Liver (tissue), 9 donors: Measurements from ENCODE around the gene P4HA1. TPM values are rescaled to one million over a fixed set of nuclear protein-coding genes. Genes with fewer than 3 reads are reported as not detected.
"Not testable (repeated sequence)": the region's sequence is repeated elsewhere in the genome, so short reads cannot be mapped to it uniquely, and the experiment has no call there.

ENCODE experiments used
- DNase-seq: peaks from one replicate; pipeline ENCODE4 v3.0.0-alpha.2; 2017; ENCODE audit warnings: low spot score
- H3K27ac ChIP-seq, 2 donors: one replicate each; pipeline ENCODE4 v1.7.0; 2013; ENCODE audit warnings: inconsistent platforms in 2 of 2, low read length in 2 of 2, control low read depth in 1 of 2, low read depth in 1 of 2, mild to moderate bottlenecking in 1 of 2
- H3K27me3 ChIP-seq, 4 donors: one replicate each; pipeline versions ENCODE4 v1.6.1 to v1.7.0; 2013; ENCODE audit warnings: low read length in 3 of 4, inconsistent platforms in 1 of 4, mild to moderate bottlenecking in 1 of 4, moderate library complexity in 1 of 4; ENCODE audit not compliant: control insufficient read depth in 4 of 4, insufficient read depth in 4 of 4
- H3K36me3 ChIP-seq, 4 donors: one replicate each; pipeline versions ENCODE4 v1.6.1 to v1.7.0; 2013; ENCODE audit warnings: low read length in 3 of 4, mild to moderate bottlenecking in 3 of 4, low read depth in 1 of 4, moderate library complexity in 1 of 4; ENCODE audit not compliant: control insufficient read depth in 4 of 4, insufficient read depth in 3 of 4
- H3K4me1 ChIP-seq, 4 donors: one replicate each; pipeline versions ENCODE4 v1.6.1 to v1.7.0; 2013; ENCODE audit warnings: low read length in 3 of 4, mild to moderate bottlenecking in 3 of 4, moderate library complexity in 1 of 4; ENCODE audit not compliant: control insufficient read depth in 4 of 4, insufficient read depth in 4 of 4
- H3K4me3 ChIP-seq, 3 donors: one replicate each; pipeline versions ENCODE4 v1.6.1 to v1.7.0; 2013; ENCODE audit warnings: low read length in 3 of 3, control low read depth in 1 of 3, low read depth in 1 of 3, mild to moderate bottlenecking in 1 of 3
- H3K9ac ChIP-seq, 2 donors: one replicate each; pipeline ENCODE4 v1.7.0; 2013; ENCODE audit warnings: low read length in 2 of 2, mild to moderate bottlenecking in 2 of 2, moderate library complexity in 2 of 2, control low read depth in 1 of 2, low read depth in 1 of 2
- H3K9me3 ChIP-seq, 4 donors: one replicate each; pipeline versions ENCODE4 v1.6.1 to v1.7.0; 2013; ENCODE audit warnings: low read length in 3 of 4; ENCODE audit not compliant: control insufficient read depth in 4 of 4
- EGR1 ChIP-seq, 2 donors: IDR thresholded peaks; 2 replicates each; pipeline ENCODE4 v1.6.1; 2016 to 2018; ENCODE audit warnings: antibody characterized with exemption in 2 of 2, low read depth in 2 of 2
- FOXA1 ChIP-seq: IDR thresholded peaks from 2 replicates; pipeline ENCODE4 v1.6.1; 2016; ENCODE audit warnings: antibody characterized with exemption
- FOXA2 ChIP-seq: IDR thresholded peaks from 2 replicates; pipeline ENCODE4 v1.6.1; 2016; ENCODE audit warnings: antibody characterized with exemption
- GABPA ChIP-seq, 2 donors: IDR thresholded peaks in 1 of 2; conservative IDR thresholded peaks in 1 of 2; 2 replicates each; pipeline ENCODE4 v1.6.1; 2016; ENCODE audit warnings: antibody characterized with exemption in 2 of 2, mild to moderate bottlenecking in 1 of 2, moderate library complexity in 1 of 2
- HNF4A ChIP-seq, 2 donors: conservative IDR thresholded peaks; 2 replicates each; pipeline ENCODE4 v1.6.1; 2016; ENCODE audit warnings: antibody characterized with exemption in 2 of 2, mild to moderate bottlenecking in 2 of 2
- HNF4G ChIP-seq: IDR thresholded peaks from 2 replicates; pipeline ENCODE4 v1.6.1; 2016; ENCODE audit warnings: antibody characterized with exemption
- JUND ChIP-seq, 2 donors: IDR thresholded peaks; 2 replicates each; pipeline ENCODE4 v1.6.1; 2016; ENCODE audit warnings: antibody characterized with exemption in 2 of 2
- NR2F2 ChIP-seq: IDR thresholded peaks from 2 replicates; pipeline ENCODE4 v1.6.1; 2016; ENCODE audit warnings: antibody characterized with exemption
- RAD21 ChIP-seq, 2 donors: IDR thresholded peaks; 2 replicates each; pipeline ENCODE4 v1.6.1; 2016; ENCODE audit warnings: antibody characterized with exemption in 2 of 2, mild to moderate bottlenecking in 2 of 2
- RXRA ChIP-seq, 2 donors: IDR thresholded peaks; 2 replicates each; pipeline ENCODE4 v1.6.1; 2017 to 2018; ENCODE audit warnings: antibody characterized with exemption in 2 of 2, mild to moderate bottlenecking in 1 of 2
- SP1 ChIP-seq: IDR thresholded peaks from 2 replicates; pipeline ENCODE4 v1.6.1; 2018; ENCODE audit warnings: antibody characterized with exemption, mild to moderate bottlenecking
- TAF1 ChIP-seq: conservative IDR thresholded peaks from 2 replicates; pipeline ENCODE4 v1.6.1; 2016; ENCODE audit warnings: antibody characterized with exemption, mild to moderate bottlenecking
- YY1 ChIP-seq: IDR thresholded peaks from 2 replicates; pipeline ENCODE4 v1.6.1; 2016; ENCODE audit warnings: antibody characterized with exemption, mild to moderate bottlenecking
- WGBS: extraction: QIAGEN DNeasy Blood & Tissue Kit; methylation state at CpG from one replicate; pipeline ENCODE4 v1.1.7; 2013; 5-methylcytosine and 5-hydroxymethylcytosine counted together
- polyA plus RNA-seq, 2 donors: library from polyadenylated mRNA; stranded (reverse) in 1 of 2; unstranded in 1 of 2; fragments of 200-250 nt in 1 of 2; fragments of >200 nt in 1 of 2; fragmentation: Nextera tagmentation in 1 of 2; extraction: Ambion mirVana in 1 of 2; gene quantifications; one replicate each; pipeline versions ENCODE4 v1.2.1 to v1.2.3, GENCODE V29; 2013 to 2015
- total RNA-seq, 2 donors: library from RNA; depleted of rRNA; stranded (reverse); fragments of >200 nt; gene quantifications; one replicate each; pipeline ENCODE4 v1.2.3, GENCODE V29; 2014
- TF ChIP-seq, protein P1 (sequence below): IDR thresholded peaks from 2 replicates; pipeline ENCODE4 v1.6.1; 2016; ENCODE audit warnings: antibody characterized with exemption
- TF ChIP-seq, protein P2 (sequence below): fragments of 150-350 bp; IDR thresholded peaks from 2 replicates; pipeline ENCODE4 v1.5.1; 2017; ENCODE audit warnings: improper control_type of control experiment, low read depth, low read length; ENCODE audit not compliant: missing input control
- TF ChIP-seq, protein P3 (sequence below): IDR thresholded peaks from 2 replicates; pipeline ENCODE4 v1.6.1; 2016; ENCODE audit warnings: antibody characterized with exemption
- TF ChIP-seq, protein P4 (sequence below): IDR thresholded peaks from 2 replicates; pipeline ENCODE4 v1.6.1; 2016; ENCODE audit warnings: antibody characterized with exemption, mild to moderate bottlenecking
- donor health status: healthy.
- donor health status: healthy.
- donor health status: healthy.
- donor health status: healthy.
- donor health status: healthy.

The P4HA1 gene
- total and polyA plus RNA-seq, 4 donors, result 6.1 to 63.7 (median 23.7) TPM

DNA sequence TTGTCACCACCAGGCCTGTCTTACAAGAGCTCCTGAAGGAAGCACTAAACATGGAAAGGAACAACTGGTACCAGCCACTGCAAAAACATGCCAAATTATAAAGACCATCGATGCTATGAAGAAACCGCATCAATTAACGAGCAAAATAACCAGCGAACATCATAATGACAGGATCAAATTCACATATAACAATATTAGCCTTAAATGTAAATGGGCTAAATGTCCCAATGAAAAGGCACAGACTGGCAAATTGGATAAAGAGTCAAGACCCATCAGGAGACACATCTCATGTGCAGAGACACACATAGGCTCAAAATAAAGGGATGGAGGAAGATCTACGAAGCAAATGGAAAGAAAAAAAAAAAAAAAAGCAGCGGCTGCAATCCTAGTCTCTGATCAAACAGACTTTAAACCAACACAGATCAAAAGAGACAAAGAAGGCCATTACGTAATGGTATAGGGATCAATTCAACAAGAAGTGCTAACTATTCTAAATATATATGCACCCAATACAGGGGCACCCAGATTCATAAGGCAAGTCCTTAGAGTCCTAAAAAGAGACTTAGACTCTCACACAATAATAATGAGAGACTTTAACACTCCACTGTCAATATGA, 73.1 kb downstream of the P4HA1 start:
- H3K4me1 ChIP-seq, H3K9ac ChIP-seq, H3K27ac ChIP-seq, DNase-seq, H3K4me3 ChIP-seq, H3K9me3 ChIP-seq, H3K27me3 ChIP-seq: not testable (repeated sequence)
- WGBS, result 93% methylated on average over 7 of the region's 7 CpGs
- H3K36me3 ChIP-seq, result peaks cover 4 to 16% (median 8%) of the 10 kb centered on the region in 4 donors

DNA sequence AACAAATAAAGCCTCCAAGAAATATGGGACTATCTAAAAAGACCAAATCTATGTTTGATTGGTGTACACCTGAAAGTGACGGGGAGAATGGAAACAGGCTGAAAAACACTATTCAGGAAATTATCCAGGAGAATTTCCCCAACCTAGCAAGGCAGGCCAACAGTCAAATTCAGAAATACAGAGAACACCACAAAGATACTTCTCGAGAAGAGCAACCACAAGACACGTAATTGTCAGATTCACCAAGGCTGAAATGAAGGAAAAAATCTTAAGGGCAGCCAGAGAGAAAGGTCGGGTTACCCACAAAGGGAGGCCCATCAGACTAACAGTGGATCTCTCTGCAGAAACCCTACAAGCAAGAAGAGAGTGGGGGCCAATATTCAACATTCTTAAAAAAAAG, 73.7 kb downstream of the P4HA1 start:
- not testable (repeated sequence) for H3K9me3 ChIP-seq, H3K9ac ChIP-seq, H3K4me1 ChIP-seq, H3K4me3 ChIP-seq, H3K27ac ChIP-seq, DNase-seq, H3K27me3 ChIP-seq
- WGBS, result 96% methylated on average over 4 of the region's 4 CpGs
- peaks cover 3 to 18% (median 7%) of the 10 kb centered on the region in 4 donors for H3K36me3 ChIP-seq

DNA sequence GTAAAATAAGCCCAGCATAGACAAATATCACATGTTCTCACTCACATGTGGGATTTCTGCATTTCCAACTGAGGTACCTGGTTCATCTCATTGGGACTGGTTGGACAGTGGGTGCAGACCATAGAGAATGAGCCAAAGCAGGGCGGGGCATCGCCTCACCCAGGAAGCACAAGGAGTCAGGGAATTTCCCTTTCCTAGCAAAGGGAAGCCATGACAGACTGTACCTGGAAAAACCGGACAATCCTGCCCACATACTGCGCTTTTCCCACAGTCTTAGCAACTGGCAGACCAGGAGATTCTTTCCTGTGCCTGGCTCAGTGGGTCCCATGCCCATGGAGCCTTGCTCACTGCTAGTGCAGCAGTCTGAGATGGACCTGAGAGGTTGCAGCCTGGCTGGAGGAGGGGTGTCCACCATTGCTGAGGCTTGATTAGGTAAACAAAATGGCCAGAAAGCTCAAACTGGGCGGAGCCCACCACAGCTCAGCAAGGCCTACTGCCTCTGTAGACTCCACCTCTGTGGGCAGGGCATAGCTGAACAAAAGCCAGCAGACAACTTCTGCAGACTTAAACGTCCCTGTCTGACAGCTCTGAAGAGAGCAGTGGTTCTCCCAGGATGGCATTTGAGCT, 75.0 kb downstream of the P4HA1 start:
- 88% methylated on average over 6 of the region's 6 CpGs for WGBS
- DNase-seq, H3K9ac ChIP-seq, H3K27me3 ChIP-seq, H3K9me3 ChIP-seq, H3K4me1 ChIP-seq, H3K27ac ChIP-seq, H3K4me3 ChIP-seq: not testable (repeated sequence)
- peaks cover 0 to 16% (median 7%) of the 10 kb centered on the region in 4 donors for H3K36me3 ChIP-seq

DNA sequence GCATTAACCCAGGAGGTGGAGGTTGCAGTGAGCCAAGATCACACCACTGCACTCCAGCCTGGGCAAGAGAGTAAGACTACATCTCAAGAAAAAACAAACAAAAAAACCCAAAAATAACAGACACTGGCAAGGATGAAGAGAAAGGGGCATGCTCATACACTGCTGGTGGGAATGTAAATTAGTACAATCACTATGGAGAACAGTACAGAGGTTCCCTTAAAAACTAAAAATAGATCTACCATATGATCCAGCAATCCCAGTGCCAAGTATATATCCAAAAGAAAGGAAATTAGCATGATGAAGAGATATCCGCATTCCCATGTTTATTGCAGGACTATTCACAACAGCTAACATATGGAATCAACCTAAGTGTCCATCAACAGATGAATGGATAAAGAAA, 75.6 kb downstream of the P4HA1 start:
- no peaks in the 10 kb centered on the region for H3K27me3 ChIP-seq
- H3K4me1 ChIP-seq, result no peaks in the 10 kb centered on the region
- WGBS, result 96% methylated on average over 1 of the region's 1 CpG
- DNase-seq, result no peak
- no peaks in the 10 kb centered on the region for H3K9me3 ChIP-seq
- peaks cover 4 to 19% (median 9%) of the 10 kb centered on the region in 4 donors for H3K36me3 ChIP-seq
- H3K9ac ChIP-seq, result no peak overlapping the region
- no peak overlapping the region for H3K27ac ChIP-seq
- no peak overlapping the region for H3K4me3 ChIP-seq
- no peak for TF ChIP-seq EGR1 (IDR thresholded peaks at IDR 0.05; ENCODE audit: low read depth in 2 of 2)
- TF ChIP-seq GABPA (IDR thresholded peaks at IDR 0.05 in 1 of 2, conservative IDR thresholded peaks at IDR 0.05 in 1 of 2), result no peak
- TF ChIP-seq, protein P1, sequence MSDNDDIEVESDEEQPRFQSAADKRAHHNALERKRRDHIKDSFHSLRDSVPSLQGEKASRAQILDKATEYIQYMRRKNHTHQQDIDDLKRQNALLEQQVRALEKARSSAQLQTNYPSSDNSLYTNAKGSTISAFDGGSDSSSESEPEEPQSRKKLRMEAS, result no peak
- TF ChIP-seq FOXA2, result no peak
- TF ChIP-seq FOXA1, result no peak
- TF ChIP-seq, protein P2, sequence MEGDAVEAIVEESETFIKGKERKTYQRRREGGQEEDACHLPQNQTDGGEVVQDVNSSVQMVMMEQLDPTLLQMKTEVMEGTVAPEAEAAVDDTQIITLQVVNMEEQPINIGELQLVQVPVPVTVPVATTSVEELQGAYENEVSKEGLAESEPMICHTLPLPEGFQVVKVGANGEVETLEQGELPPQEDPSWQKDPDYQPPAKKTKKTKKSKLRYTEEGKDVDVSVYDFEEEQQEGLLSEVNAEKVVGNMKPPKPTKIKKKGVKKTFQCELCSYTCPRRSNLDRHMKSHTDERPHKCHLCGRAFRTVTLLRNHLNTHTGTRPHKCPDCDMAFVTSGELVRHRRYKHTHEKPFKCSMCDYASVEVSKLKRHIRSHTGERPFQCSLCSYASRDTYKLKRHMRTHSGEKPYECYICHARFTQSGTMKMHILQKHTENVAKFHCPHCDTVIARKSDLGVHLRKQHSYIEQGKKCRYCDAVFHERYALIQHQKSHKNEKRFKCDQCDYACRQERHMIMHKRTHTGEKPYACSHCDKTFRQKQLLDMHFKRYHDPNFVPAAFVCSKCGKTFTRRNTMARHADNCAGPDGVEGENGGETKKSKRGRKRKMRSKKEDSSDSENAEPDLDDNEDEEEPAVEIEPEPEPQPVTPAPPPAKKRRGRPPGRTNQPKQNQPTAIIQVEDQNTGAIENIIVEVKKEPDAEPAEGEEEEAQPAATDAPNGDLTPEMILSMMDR, result no peak
- TF ChIP-seq RAD21 (IDR thresholded peaks at IDR 0.05), result no peak
- TF ChIP-seq JUND (IDR thresholded peaks at IDR 0.05), result no peak
- TF ChIP-seq, protein P3, sequence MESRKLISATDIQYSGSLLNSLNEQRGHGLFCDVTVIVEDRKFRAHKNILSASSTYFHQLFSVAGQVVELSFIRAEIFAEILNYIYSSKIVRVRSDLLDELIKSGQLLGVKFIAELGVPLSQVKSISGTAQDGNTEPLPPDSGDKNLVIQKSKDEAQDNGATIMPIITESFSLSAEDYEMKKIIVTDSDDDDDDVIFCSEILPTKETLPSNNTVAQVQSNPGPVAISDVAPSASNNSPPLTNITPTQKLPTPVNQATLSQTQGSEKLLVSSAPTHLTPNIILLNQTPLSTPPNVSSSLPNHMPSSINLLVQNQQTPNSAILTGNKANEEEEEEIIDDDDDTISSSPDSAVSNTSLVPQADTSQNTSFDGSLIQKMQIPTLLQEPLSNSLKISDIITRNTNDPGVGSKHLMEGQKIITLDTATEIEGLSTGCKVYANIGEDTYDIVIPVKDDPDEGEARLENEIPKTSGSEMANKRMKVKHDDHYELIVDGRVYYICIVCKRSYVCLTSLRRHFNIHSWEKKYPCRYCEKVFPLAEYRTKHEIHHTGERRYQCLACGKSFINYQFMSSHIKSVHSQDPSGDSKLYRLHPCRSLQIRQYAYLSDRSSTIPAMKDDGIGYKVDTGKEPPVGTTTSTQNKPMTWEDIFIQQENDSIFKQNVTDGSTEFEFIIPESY, result no peak
- no peak for TF ChIP-seq NR2F2
- TF ChIP-seq HNF4A (conservative IDR thresholded peaks at IDR 0.05), result no peak
- TF ChIP-seq RXRA (IDR thresholded peaks at IDR 0.05), result no peak
- TF ChIP-seq, protein P4, sequence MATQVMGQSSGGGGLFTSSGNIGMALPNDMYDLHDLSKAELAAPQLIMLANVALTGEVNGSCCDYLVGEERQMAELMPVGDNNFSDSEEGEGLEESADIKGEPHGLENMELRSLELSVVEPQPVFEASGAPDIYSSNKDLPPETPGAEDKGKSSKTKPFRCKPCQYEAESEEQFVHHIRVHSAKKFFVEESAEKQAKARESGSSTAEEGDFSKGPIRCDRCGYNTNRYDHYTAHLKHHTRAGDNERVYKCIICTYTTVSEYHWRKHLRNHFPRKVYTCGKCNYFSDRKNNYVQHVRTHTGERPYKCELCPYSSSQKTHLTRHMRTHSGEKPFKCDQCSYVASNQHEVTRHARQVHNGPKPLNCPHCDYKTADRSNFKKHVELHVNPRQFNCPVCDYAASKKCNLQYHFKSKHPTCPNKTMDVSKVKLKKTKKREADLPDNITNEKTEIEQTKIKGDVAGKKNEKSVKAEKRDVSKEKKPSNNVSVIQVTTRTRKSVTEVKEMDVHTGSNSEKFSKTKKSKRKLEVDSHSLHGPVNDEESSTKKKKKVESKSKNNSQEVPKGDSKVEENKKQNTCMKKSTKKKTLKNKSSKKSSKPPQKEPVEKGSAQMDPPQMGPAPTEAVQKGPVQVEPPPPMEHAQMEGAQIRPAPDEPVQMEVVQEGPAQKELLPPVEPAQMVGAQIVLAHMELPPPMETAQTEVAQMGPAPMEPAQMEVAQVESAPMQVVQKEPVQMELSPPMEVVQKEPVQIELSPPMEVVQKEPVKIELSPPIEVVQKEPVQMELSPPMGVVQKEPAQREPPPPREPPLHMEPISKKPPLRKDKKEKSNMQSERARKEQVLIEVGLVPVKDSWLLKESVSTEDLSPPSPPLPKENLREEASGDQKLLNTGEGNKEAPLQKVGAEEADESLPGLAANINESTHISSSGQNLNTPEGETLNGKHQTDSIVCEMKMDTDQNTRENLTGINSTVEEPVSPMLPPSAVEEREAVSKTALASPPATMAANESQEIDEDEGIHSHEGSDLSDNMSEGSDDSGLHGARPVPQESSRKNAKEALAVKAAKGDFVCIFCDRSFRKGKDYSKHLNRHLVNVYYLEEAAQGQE, result no peak
- no peak for TF ChIP-seq TAF1
- TF ChIP-seq YY1, result no peak
- TF ChIP-seq SP1, result no peak
- no peak for TF ChIP-seq HNF4G
